ENCODE results near the gene DENND4A.

The DENND4A gene

GRCh38 chr15:65666257-65666656, 125.8 kb downstream of the DENND4A start:
- DNase-seq (ENCODE audit: low read depth, low spot score), result no peak

- DNase-seq (ENCODE audit: low read depth, low spot score), result no peak
These were observed 128.6 kb downstream of the DENND4A start for GRCh38 chr15:65663521-65663920.

- DNase-seq (ENCODE audit: low read depth, low spot score), result no peak
These were observed 131.2 kb downstream of the DENND4A start for GRCh38 chr15:65660927-65661326.

GRCh38 chr15:65659502-65660052, 132.5 kb downstream of the DENND4A start:
- DNase-seq (ENCODE audit: low read depth, low spot score), result no peak

GRCh38 chr15:65655457-65655856, 136.6 kb downstream of the DENND4A start:
- DNase-seq (ENCODE audit: low read depth, low spot score), result no peak

DNA sequence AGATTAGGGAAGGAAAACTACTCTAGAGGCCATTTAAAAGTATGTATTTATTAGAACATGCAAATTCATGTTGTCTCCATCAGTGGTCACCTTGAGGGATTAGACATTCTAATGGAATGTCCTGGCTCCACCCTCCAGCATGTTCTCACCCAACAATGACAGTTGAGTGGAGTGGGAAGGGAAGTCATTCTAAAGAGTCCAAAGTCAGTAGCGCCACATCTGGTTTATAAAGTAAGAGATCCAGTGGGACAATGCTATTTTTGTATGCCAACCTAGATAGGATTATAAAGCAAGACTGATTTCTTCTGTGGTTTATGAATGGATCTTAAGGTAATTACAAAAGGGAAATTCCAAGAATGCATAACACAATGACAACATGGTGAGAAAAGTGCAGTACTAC, 137.1 kb downstream of the DENND4A start:
- no peak for DNase-seq (ENCODE audit: low read depth, low spot score)

DNA sequence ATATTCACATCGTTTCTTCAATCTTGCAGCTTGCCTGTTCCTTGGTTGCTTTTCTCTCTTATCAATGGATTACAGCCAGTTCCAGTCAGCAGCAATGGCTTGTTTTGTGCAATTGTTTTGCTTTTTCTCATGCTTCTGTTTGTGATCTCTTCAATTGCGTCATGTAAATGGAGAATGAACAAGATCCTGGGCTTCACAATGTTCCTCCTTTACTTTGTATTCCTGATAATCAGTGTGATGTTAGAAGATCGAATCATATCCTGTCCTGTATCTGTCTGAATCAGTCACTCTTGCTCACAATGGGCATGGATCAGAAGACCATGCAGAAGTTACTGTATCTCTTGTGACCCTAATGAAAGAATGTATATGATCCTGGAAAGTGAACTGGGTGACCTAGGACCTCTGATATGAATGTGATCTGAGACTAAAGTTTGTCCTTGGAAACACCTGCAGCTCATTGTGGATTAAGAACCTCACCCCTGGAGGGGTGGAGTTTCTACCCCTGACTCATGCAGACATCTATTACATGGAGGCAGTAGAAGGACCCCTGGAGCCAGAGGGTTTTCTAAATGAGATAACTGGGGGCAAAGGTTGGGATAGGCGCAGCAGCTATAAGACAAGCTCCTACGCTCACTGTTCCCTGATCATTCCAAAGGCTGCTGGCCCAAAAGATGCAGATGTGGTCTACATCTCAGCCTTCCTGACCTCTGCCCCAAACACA, 138.1 kb downstream of the DENND4A start:
- no peak for DNase-seq (ENCODE audit: low read depth, low spot score)

GRCh38 chr15:65653341-65653740, 138.8 kb downstream of the DENND4A start:
- no peak for DNase-seq (ENCODE audit: low read depth, low spot score)

GRCh38 chr15:65651831-65652749, 140.0 kb downstream of the DENND4A start:
- no peak for DNase-seq (ENCODE audit: low read depth, low spot score)

DNA sequence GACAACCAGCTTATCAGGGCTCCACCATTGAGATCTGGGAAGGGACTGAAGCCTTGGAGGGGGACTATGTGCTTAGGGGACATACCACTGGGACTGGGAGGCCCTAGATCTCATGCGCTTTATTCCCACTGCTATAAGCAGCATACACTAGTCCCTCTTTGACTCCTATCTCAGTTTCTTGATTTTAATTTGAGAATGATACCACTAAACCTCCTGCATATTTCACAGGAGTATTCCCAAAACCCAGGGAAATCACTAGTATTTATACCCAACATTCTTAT, 141.1 kb downstream of the DENND4A start:
- no peak for DNase-seq (ENCODE audit: low read depth, low spot score)

GRCh38 chr15:65650312-65651041, 141.6 kb downstream of the DENND4A start:
- DNase-seq (ENCODE audit: low read depth, low spot score), result no peak

- no peak for DNase-seq (ENCODE audit: low read depth, low spot score)
These were observed 145.6 kb downstream of the DENND4A start for GRCh38 chr15:65646486-65646885.

GRCh38 chr15:65645392-65645791, 146.7 kb downstream of the DENND4A start:
- DNase-seq (ENCODE audit: low read depth, low spot score), result no peak

DNA sequence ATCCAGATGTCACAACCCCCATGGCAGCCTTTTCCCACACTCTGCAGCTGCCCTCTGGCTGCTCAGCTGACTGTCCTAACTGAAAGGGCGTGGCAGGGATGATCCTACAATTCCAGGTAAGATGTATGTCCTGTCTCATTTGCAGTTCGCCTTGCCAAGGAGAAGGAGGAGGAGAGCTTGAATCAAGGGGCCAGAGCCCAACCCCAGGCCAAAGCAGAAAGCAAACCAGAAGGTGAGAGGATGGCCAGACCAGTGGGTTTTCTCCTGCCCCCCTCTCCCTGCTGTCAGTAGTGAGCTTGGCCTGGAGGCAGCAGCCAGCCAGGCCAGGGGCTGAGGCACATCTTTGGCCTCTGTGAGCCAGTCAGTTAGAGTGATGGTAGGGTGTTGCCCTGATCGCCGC, 147.8 kb downstream of the DENND4A start:
- DNase-seq (ENCODE audit: low read depth, low spot score), result no peak

- no peak for DNase-seq (ENCODE audit: low read depth, low spot score)
These were observed 149.5 kb downstream of the DENND4A start for GRCh38 chr15:65642594-65642993.

DNA sequence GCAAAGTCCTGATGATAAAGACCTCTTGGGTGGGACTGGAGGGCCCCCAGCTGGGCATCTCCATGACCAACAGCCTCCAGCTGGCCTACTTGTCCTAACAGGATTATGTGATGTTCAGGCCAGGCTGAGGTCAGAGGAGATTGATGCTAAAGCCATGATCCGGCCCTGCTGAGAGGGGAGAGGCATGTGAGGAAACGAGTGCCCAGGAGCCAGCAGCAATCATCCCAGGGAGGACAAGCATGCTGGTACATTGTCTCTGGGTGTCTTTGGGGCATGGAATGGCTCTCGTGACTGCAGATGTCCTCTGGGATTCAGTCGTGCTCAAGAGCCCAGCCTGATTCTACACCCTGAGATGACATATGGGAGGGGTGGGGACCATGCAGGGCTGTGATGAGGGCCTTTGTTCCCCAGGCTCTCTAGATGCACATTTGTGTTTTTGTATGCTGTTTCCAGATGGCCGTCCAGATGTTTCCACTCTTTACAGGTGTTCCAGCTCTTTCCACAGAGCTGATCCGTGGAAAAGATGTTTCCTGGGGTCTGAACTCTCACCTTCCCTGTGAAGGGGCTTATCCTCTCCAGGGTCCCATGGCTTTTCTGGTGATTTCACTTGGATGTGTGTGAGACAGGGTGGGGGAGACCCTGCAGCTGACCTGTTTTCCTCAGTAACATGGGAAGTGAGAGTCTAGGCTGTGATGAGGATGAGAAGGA, 150.2 kb downstream of the DENND4A start:
- no peak for DNase-seq (ENCODE audit: low read depth, low spot score)

DNA sequence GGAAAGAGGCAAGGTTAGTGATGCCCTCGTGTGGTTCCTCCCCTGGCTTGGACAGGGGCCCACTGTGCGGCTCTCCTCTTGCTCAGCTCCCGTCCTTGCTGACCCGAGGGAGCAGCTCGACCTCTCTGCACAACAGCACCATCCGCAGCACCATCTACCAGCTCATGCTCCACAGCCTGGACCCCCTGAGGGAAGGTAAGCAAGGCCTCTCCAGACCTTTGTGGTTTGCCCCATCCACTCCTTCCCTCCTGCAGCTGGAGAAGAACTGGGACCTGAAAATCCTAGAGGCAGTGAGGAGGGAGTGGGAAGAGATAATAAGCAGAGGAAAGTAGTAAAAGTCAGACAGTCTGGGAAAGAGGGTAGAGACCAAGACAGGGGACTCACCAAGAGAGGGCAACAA, 152.6 kb downstream of the DENND4A start:
- no peak for DNase-seq (ENCODE audit: low read depth, low spot score)

- DNase-seq (ENCODE audit: low read depth, low spot score), result peak; percentile 35
These were observed 153.4 kb downstream of the DENND4A start for GRCh38 chr15:65638681-65639089.

GRCh38 chr15:65638109-65638508, 154.0 kb downstream of the DENND4A start:
- DNase-seq (ENCODE audit: low read depth, low spot score), result no peak

DNA sequence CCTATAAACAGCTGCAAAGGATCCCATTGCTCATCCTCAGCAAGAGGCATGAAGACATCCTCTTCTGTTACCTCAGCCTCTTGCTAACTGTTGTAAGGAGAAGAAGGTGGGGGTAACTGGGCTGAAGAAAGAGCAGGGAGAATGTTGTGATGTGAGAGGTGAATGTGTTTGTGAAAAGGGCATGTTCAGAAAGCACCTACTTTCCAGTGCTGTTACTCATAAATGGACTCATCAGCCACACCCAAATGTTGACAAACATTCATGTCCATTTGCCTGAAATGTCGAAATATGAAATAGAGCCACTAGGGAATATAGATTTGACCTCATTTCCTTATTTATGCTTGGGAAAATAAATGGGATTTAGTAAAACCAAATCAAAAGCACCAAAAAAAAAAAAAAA, 157.7 kb downstream of the DENND4A start:
- no peak for DNase-seq (ENCODE audit: low read depth, low spot score)

GRCh38 chr15:65633752-65634151, 158.3 kb downstream of the DENND4A start:
- DNase-seq (ENCODE audit: low read depth, low spot score), result no peak
